IMR-90 (cell line): Measurements from ENCODE around the gene UBE3B. TPM values are rescaled to one million over a fixed set of nuclear protein-coding genes. Genes with fewer than 3 reads are reported as not detected.

Source experiments
- ATAC-seq: fragments of 200-7000 bp; cut with Tn5 transposase; 2 replicates; pipeline ENCODE4 v1.9.1; 2020; ENCODE audit warnings: low read depth, mild to moderate bottlenecking, moderate library complexity
- BruUV-seq: library from RNA; stranded (reverse); fragments of 400-500 nt; replicated peaks from 2 replicates; lab custom pipeline; 2021; lab: Mats Ljungman, UMichigan
- CTCF ChIA-PET: fragments of 300-600 bp; formaldehyde crosslinking; extraction: SDS; loops from one replicate; lab custom pipeline; 2021; ENCODE audit warnings: antibody characterized with exemption; lab: Yijun Ruan, JAX
- POLR2A ChIA-PET: fragments of 300-600 bp; sonication (Branson Sonifier 250); formaldehyde crosslinking; loops from one replicate; lab custom pipeline; 2022; ENCODE audit warnings: antibody characterized with exemption; ENCODE audit not compliant: unreplicated experiment; lab: Charles Lee
- DNase-seq: peaks from one replicate; pipeline ENCODE4 v3.0.0; 2013
- H2AFZ ChIP-seq: replicated peaks from 2 replicates; pipeline ENCODE3; 2013; ENCODE audit warnings: low read length, mild to moderate bottlenecking; ENCODE audit not compliant: poor library complexity
- H2AK5ac ChIP-seq: 2 replicates; pipeline ENCODE4 v1.6.1; 2013; ENCODE audit warnings: low read depth, low read length, inconsistent platforms
- H2AK9ac ChIP-seq: replicated peaks from 2 replicates; pipeline ENCODE3; 2013; ENCODE audit warnings: mild to moderate bottlenecking, low read depth, low read length, moderate library complexity; ENCODE audit not compliant: poor library complexity
- H2BK120ac ChIP-seq: 2 replicates; pipeline ENCODE4 v1.6.1; 2013; ENCODE audit warnings: low read depth, low read length, inconsistent platforms
- H2BK15ac ChIP-seq: 3 replicates; pipeline ENCODE4 v1.6.1; 2013; ENCODE audit warnings: low read depth, low read length, inconsistent platforms
- H2BK20ac ChIP-seq: 2 replicates; pipeline ENCODE4 v1.6.1; 2013; ENCODE audit warnings: low read depth, mild to moderate bottlenecking, inconsistent platforms, low read length, moderate library complexity
- H2BK5ac ChIP-seq: 2 replicates; pipeline ENCODE4 v1.6.1; 2013; ENCODE audit warnings: mild to moderate bottlenecking, low read depth, low read length, inconsistent platforms; ENCODE audit not compliant: poor library complexity, severe bottlenecking
- H3K14ac ChIP-seq: replicated peaks from 2 replicates; pipeline ENCODE4 v1.6.1; 2013; ENCODE audit warnings: low read depth, low read length, inconsistent platforms
- H3K18ac ChIP-seq: 2 replicates; pipeline ENCODE4 v1.6.1; 2013; ENCODE audit warnings: low read depth, low read length, control low read depth
- H3K23ac ChIP-seq: 2 replicates; pipeline ENCODE4 v1.6.1; 2013; ENCODE audit warnings: low read depth, low read length, inconsistent platforms
- H3K27ac ChIP-seq: 2 replicates; pipeline ENCODE4 v1.5.1; 2013; ENCODE audit warnings: mild to moderate bottlenecking, control low read depth, low read length; ENCODE audit not compliant: insufficient read depth
- H3K27me3 ChIP-seq: 2 replicates; pipeline ENCODE4 v1.6.1; 2013; ENCODE audit warnings: low read length; ENCODE audit not compliant: control insufficient read depth, insufficient read depth
- H3K36me3 ChIP-seq: 2 replicates; pipeline ENCODE4 v1.6.1; 2013; ENCODE audit warnings: low read length, mixed read lengths; ENCODE audit not compliant: control insufficient read depth, insufficient read depth
- H3K4ac ChIP-seq: 2 replicates; pipeline ENCODE4 v1.6.1; 2013; ENCODE audit warnings: low read depth, low read length, inconsistent platforms
- H3K4me1 ChIP-seq: 2 replicates; pipeline ENCODE4 v1.6.1; 2013; ENCODE audit warnings: low read length, mixed read lengths; ENCODE audit not compliant: control insufficient read depth, insufficient read depth
- H3K4me2 ChIP-seq: 2 replicates; pipeline ENCODE4 v1.6.1; 2013; ENCODE audit warnings: low read depth, mild to moderate bottlenecking, control low read depth, low read length, moderate library complexity
- H3K4me3 ChIP-seq: 2 replicates; pipeline ENCODE4 v1.5.1; 2013; ENCODE audit warnings: low read depth, mild to moderate bottlenecking, control low read depth, low read length, moderate library complexity; ENCODE audit not compliant: insufficient read depth
- H3K56ac ChIP-seq: 2 replicates; pipeline ENCODE4 v1.6.1; 2013; ENCODE audit warnings: low read length, inconsistent platforms; ENCODE audit not compliant: insufficient read depth; ENCODE audit errors: extremely low read depth
- H3K79me1 ChIP-seq, 2 experiments: 2 replicates each; pipeline ENCODE4 v1.6.1; 2013; ENCODE audit warnings: low read length in 2 of 2, inconsistent platforms in 1 of 2, low read depth in 1 of 2
- H3K9ac ChIP-seq: 2 replicates; pipeline ENCODE4 v1.6.1; 2013; ENCODE audit warnings: low read depth, low read length, control low read depth
- H3K9me1 ChIP-seq: 2 replicates; pipeline ENCODE4 v1.6.1; 2013; ENCODE audit warnings: low read length, inconsistent platforms; ENCODE audit not compliant: insufficient read depth
- H3K9me3 ChIP-seq: 2 replicates; pipeline ENCODE4 v1.6.1; 2013; ENCODE audit warnings: low read length; ENCODE audit not compliant: control insufficient read depth, insufficient read depth
- H4K20me1 ChIP-seq: 2 replicates; pipeline ENCODE4 v1.6.1; 2013; ENCODE audit warnings: low read length, inconsistent platforms; ENCODE audit not compliant: insufficient read depth
- H4K5ac ChIP-seq: 2 replicates; pipeline ENCODE4 v1.6.1; 2013; ENCODE audit warnings: mild to moderate bottlenecking, low read depth, low read length, control low read depth
- H4K8ac ChIP-seq, 2 experiments: 2 replicates each; pipeline ENCODE4 v1.6.1; 2013; ENCODE audit warnings: low read depth in 2 of 2, low read length in 2 of 2, control low read depth in 1 of 2, inconsistent platforms in 1 of 2
- H4K91ac ChIP-seq: 2 replicates; pipeline ENCODE4 v1.6.1; 2013; ENCODE audit warnings: low read depth, low read length, inconsistent platforms; ENCODE audit not compliant: insufficient read depth
- BHLHE40 ChIP-seq: fragments of 150-350 bp; IDR thresholded peaks from 2 replicates; pipeline ENCODE4 v1.6.1; 2016; ENCODE audit warnings: mild to moderate bottlenecking, low read depth, low read length
- CEBPB ChIP-seq: IDR thresholded peaks from 2 replicates; pipeline ENCODE4 v1.6.1; 2012; ENCODE audit warnings: low read depth, low read length, improper control_type of control experiment
- ELK1 ChIP-seq: fragments of 150-350 bp; IDR thresholded peaks from 2 replicates; pipeline ENCODE4 v1.6.1; 2016; ENCODE audit warnings: low read depth, mild to moderate bottlenecking, low read length, moderate library complexity, borderline replicate concordance
- MXI1 ChIP-seq: IDR thresholded peaks from 2 replicates; pipeline ENCODE4 v1.6.1; 2012; ENCODE audit warnings: low read depth, mild to moderate bottlenecking, low read length, moderate library complexity, borderline replicate concordance
- RCOR1 ChIP-seq: IDR thresholded peaks from 2 replicates; pipeline ENCODE4 v1.6.1; 2012; ENCODE audit warnings: mild to moderate bottlenecking, low read length, improper control_type of control experiment; ENCODE audit not compliant: insufficient replicate concordance
- RFX5 ChIP-seq: IDR thresholded peaks from 2 replicates; pipeline ENCODE4 v1.8.0; 2012; ENCODE audit warnings: low read depth, mild to moderate bottlenecking, low read length, moderate library complexity
- USF2 ChIP-seq: fragments of 150-350 bp; IDR thresholded peaks from 2 replicates; pipeline ENCODE4 v1.6.1; 2017; ENCODE audit warnings: mild to moderate bottlenecking, antibody characterized with exemption, low read length, low read depth
- WGBS, 2 experiments: methylation state at CpG; one replicate each; pipeline versions ENCODE4 v1.1.5 to v1.1.7; 2013; ENCODE audit warnings: missing lambda C conversion rate in 2 of 2; ENCODE audit not compliant: insufficient read length in 1 of 2; ENCODE audit errors: extremely low coverage in 2 of 2; 5-methylcytosine and 5-hydroxymethylcytosine counted together
- dilution Hi-C: fragments of 300-500 bp; cut with HindIII; formaldehyde crosslinking; loops from one replicate; pipeline ENCODE4 v1.14.3; 2018; ENCODE audit warnings: low sequenced_read_pairs; ENCODE audit not compliant: unreplicated experiment
- in situ Hi-C: fragments of 300-500 bp; cut with MboI; formaldehyde crosslinking; loops from 3 replicates; pipeline ENCODE4 v1.14.3; 2019; ENCODE audit warnings: low sequenced_read_pairs, inconsistent platforms, mixed read lengths
- intact Hi-C: fragments of 100-400 bp; cut with micrococcal nuclease; formaldehyde crosslinking; loops from 2 replicates; pipeline ENCODE4 v1.10.0; 2022
- polyA plus RNA-seq, 3 experiments: library from polyadenylated mRNA; depleted of rRNA; stranded (reverse); fragments of >200 nt; gene quantifications; 2 replicates each; pipeline ENCODE4 v1.2.3, GENCODE V29; 2012; ENCODE audit warnings: low replicate concordance in 1 of 3
- total RNA-seq: library from RNA; depleted of rRNA; stranded (reverse); fragments of >200 nt; gene quantifications from 2 replicates; pipeline ENCODE4 v1.2.3, GENCODE V29; 2012

UBE3B gene
- total and polyA plus RNA-seq, 2 of the 4 experiments (the other 2 are of a cell fraction) = 18.8 to 24.9 TPM

- Histone ChIP-seq H2AK5ac (no peak overlapping the region), H2BK15ac (no peak overlapping the region), H3K9ac (no peak overlapping the region), H2BK5ac (no peak overlapping the region), H3K18ac (no peak overlapping the region), H4K91ac (no peak overlapping the region), H4K8ac (no peak overlapping the region), H3K27ac (no peak overlapping the region), H4K20me1 (no peaks in the 10 kb centered on the region), H2BK20ac (no peak overlapping the region), H3K4me2 (no peak overlapping the region), H3K4me1 (peaks cover 9% of the 10 kb centered on the region), H3K56ac (no peak overlapping the region), H4K5ac (no peak overlapping the region), H3K4ac (no peak overlapping the region), H3K9me1 (peaks cover 8% of the 10 kb centered on the region), H2AK9ac (no peak overlapping the region), H3K14ac (no peak overlapping the region), H3K4me3 (no peak overlapping the region), H3K23ac (no peak overlapping the region), H3K79me1 (peaks cover 0 to 4% of the 10 kb centered on the region in 2 experiments; a peak in 3 of 4 replicates), H2AFZ (no peak overlapping the region), H3K27me3 (no peaks in the 10 kb centered on the region), H2BK120ac (no peak overlapping the region), H3K9me3 (no peaks in the 10 kb centered on the region), H3K36me3 (peaks cover 29% of the 10 kb centered on the region)
- BruUV-seq = no TSS peak
- 90% methylated on average over 3 of the region's 8 CpGs; no CpG with 5 or more reads in 1 of the 2 experiments for WGBS, 2 experiments
- DNase-seq (no peak), ATAC-seq (no peak)
- intact Hi-C loops (no loop called here), dilution Hi-C loops (no loop called here), in situ Hi-C loops (no loop called here)
- ChIA-PET POLR2A (no interaction called here), CTCF (no interaction called here)
- TF ChIP-seq RFX5 = no peak
- no peak for TF ChIP-seq CEBPB
- TF ChIP-seq RCOR1 = no peak
- no peak for TF ChIP-seq ELK1
- no peak for TF ChIP-seq BHLHE40
- no peak for TF ChIP-seq USF2
- no peak for TF ChIP-seq MXI1
Observed at GRCh38 chr12:109537136-109537535, 59.7 kb downstream of the UBE3B start.
